Stimulated activated naive B cell treated with anti-CD40 and anti-IgM and Interleukin-4, amounts not matched to agents 10 μg/mL and 1 μg/mL and 100 μg/mL, for 72 hours (primary cell): ENCODE data around the gene SH3GL3.

Experiments
- ATAC-seq, 2 donors: fragments of 150-1000 bp; cut with Tn5 transposase; replicated peaks; 2 replicates each; pipeline ENCODE4 v1.10.0; 2021; ENCODE audit warnings: moderate library complexity in 1 of 2
- DNase-seq: peaks from one replicate; pipeline ENCODE4 v3.0.0; 2021
- H3K27ac Mint-ChIP-seq: one replicate; pipeline ENCODE4 v1.8.0; 2022; ENCODE audit warnings: mild to moderate bottlenecking, mixed read lengths
- H3K27me3 Mint-ChIP-seq, 2 donors: one replicate each; pipeline ENCODE4 v1.8.0; 2022; ENCODE audit warnings: mixed read lengths in 2 of 2
- H3K36me3 Mint-ChIP-seq, 2 donors: one replicate each; pipeline ENCODE4 v1.8.0; 2022; ENCODE audit warnings: mixed read lengths in 2 of 2, mild to moderate bottlenecking in 1 of 2
- H3K4me1 Mint-ChIP-seq, 2 donors: one replicate each; pipeline ENCODE4 v1.8.0; 2022; ENCODE audit warnings: mixed read lengths in 2 of 2, mild to moderate bottlenecking in 1 of 2
- H3K4me3 Mint-ChIP-seq, 2 donors: one replicate each; pipeline ENCODE4 v1.8.0; 2022; ENCODE audit warnings: mild to moderate bottlenecking in 2 of 2, mixed read lengths in 2 of 2, moderate library complexity in 1 of 2
- H3K9me3 Mint-ChIP-seq, 2 donors: one replicate each; pipeline ENCODE4 v1.8.0; 2022; ENCODE audit warnings: mixed read lengths in 2 of 2, mild to moderate bottlenecking in 1 of 2

SH3GL3 gene

DNA sequence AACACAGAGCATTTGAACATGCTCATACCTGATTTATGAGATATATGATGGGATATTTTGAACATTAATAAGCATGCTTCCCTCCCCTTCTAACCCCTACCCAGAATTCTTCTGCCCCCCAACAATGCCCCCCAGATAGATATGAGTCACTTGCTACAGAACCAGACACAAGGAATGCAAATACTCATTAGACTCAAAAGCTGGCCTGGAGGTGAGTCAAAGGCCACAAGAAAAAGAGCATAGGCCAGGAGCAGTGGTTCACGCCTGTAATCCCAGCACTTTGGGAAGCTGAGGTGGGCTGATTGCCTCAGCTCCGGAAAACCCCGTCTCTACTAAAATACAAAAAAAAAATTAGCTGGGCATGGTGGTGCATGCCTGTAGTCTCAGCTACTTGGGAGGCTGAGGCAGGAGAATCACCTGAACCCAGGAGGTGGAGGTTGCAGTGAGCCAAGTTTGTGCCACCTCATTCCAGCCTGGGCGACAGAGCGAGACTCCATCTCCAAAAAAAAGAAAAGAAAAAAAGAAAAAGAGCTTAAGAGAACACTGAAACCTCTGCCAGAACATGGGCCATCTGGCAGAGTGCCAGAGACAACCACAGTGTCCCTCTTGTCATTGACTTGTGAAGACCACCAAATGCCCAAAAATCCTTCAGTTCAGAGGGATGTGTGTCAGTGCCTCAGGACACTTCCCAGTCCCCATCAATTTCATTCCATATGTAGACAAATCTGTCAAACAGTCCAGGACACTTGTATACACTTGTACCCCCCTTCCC is 3.9 kb upstream of the SH3GL3 start:
- no peak for DNase-seq
- no peak for ATAC-seq
- Mint-ChIP-seq H3K4me3 (no peak overlapping the region), H3K27me3 (peaks cover 39 to 41% of the 10 kb centered on the region in 2 donors), H3K27ac (no peak overlapping the region), H3K4me1 (peaks cover 7 to 18% of the 10 kb centered on the region in 2 donors), H3K36me3 (peaks cover 0 to 3% of the 10 kb centered on the region in 2 donors), H3K9me3 (peaks cover 0 to 1% of the 10 kb centered on the region in 2 donors)

- H3K27ac Mint-ChIP-seq, result no peak overlapping the region
- peaks cover 0 to 3% of the 10 kb centered on the region in 2 donors for H3K36me3 Mint-ChIP-seq
- DNase-seq (no peak), ATAC-seq (no peak)
- H3K4me1 Mint-ChIP-seq, result peaks cover 7 to 12% of the 10 kb centered on the region in 2 donors
- peaks cover 41 to 47% of the 10 kb centered on the region in 2 donors for H3K27me3 Mint-ChIP-seq
- H3K4me3 Mint-ChIP-seq, result no peak overlapping the region
- peaks cover 0 to 1% of the 10 kb centered on the region in 2 donors for H3K9me3 Mint-ChIP-seq
These were observed 2.2 kb upstream of the SH3GL3 start for GRCh38 chr15:83444936-83445335.

GRCh38 chr15:83445643-83446042 is 1.5 kb upstream of the SH3GL3 start:
- no peak overlapping the region for H3K27ac Mint-ChIP-seq
- H3K4me3 Mint-ChIP-seq, result no peak overlapping the region
- peaks cover 0 to 3% of the 10 kb centered on the region in 2 donors for H3K36me3 Mint-ChIP-seq
- no peak for ATAC-seq
- DNase-seq, result no peak
- peaks cover 0 to 1% of the 10 kb centered on the region in 2 donors for H3K9me3 Mint-ChIP-seq
- peaks cover 38 to 47% of the 10 kb centered on the region in 2 donors for H3K27me3 Mint-ChIP-seq
- peaks cover 7 to 12% of the 10 kb centered on the region in 2 donors for H3K4me1 Mint-ChIP-seq

DNA sequence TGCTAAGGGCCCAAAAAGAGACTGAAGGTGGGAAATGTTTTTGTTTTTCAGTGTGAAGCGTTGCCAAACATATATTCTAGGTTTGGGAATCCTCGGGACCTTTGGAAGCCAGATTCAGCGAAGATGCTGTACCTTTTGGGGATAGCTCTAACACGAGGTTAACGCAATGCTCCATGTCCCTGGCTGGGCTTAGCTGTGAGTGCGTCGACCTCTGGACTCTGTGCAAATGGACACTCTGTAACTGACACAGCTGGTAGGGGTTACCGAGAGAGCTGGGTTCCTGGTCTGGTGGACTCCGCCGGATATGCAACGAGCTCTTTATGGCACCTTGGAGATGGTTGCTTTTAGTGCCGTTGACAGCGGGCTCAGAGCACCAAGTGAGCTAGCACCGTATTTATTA is 724 bp upstream of the SH3GL3 start:
- Mint-ChIP-seq H3K36me3 (peaks cover 0 to 3% of the 10 kb centered on the region in 2 donors), H3K27me3 (peaks cover 38 to 47% of the 10 kb centered on the region in 2 donors), H3K4me3 (no peak overlapping the region), H3K9me3 (peaks cover 0 to 1% of the 10 kb centered on the region in 2 donors), H3K4me1 (peaks cover 7 to 12% of the 10 kb centered on the region in 2 donors), H3K27ac (no peak overlapping the region)
- no peak for ATAC-seq
- no peak for DNase-seq

DNA sequence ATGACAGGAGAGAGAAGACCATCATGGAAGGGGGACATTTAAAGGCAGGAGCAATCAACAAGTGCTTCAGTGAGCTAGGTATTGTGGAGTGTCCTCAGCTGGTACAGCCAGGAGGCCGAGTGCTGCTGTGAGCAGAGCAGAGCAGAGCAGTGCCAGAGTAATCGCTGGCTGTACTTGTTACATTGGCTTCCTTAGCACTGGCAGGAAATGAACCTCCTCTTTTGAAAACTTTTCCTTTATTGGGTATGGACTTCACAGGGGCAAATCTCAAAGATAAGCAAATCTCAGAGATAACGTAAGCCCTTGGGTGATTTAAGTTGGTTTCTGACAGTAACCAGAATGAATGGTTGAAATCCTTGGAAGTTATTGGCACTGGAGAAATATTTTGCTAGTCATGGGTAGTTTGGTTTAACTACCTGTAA is 2.1 kb downstream of the SH3GL3 start:
- Mint-ChIP-seq H3K9me3 (peaks cover 0 to 1% of the 10 kb centered on the region in 2 donors), H3K27ac (no peak overlapping the region), H3K27me3 (peaks cover 34 to 47% of the 10 kb centered on the region in 2 donors), H3K4me3 (no peak overlapping the region), H3K4me1 (peaks cover 7 to 12% of the 10 kb centered on the region in 2 donors), H3K36me3 (peaks cover 0 to 3% of the 10 kb centered on the region in 2 donors)
- ATAC-seq (no peak), DNase-seq (no peak)

DNA sequence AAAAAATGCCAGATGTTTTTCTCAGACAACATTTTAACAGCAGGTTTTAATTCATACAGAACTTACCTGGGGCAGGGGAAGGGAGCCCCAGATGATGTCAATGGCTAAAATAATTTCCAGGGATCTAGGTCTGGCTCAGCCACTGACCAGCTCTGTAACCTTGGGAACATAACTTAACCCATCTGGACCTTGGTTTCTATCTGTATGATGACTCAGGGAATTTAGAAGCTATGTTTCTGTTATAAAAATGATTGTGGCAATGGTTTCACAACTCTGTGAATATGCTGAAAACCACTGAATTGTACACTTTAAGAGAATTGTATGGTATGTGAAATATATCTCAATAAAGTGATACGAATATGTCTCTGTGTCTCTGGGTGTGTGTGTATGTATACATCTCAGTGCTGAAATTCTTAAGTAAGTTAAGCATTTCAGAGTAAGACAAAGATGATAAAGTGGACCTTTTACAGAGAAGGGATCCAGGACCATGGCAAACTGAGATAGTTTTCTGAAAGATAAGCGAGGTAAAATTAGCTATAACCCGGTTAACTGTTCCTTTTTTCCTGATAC is 2.9 kb downstream of the SH3GL3 start:
- Mint-ChIP-seq H3K27ac (no peak overlapping the region), H3K27me3 (peaks cover 33 to 45% of the 10 kb centered on the region in 2 donors)

GRCh38 chr15:83457149-83457548 is 10.0 kb downstream of the SH3GL3 start:
- H3K4me1 Mint-ChIP-seq, result no peaks in the 10 kb centered on the region
- no peak overlapping the region for H3K27ac Mint-ChIP-seq
- no peak overlapping the region for H3K4me3 Mint-ChIP-seq
- no peaks in the 10 kb centered on the region for H3K36me3 Mint-ChIP-seq
- DNase-seq (no peak), ATAC-seq (no peak)
- no peaks in the 10 kb centered on the region for H3K9me3 Mint-ChIP-seq
- peaks cover 0 to 17% of the 10 kb centered on the region in 2 donors for H3K27me3 Mint-ChIP-seq

More for the DNA sequence above, 2.9 kb downstream of the SH3GL3 start:
- Mint-ChIP-seq H3K4me3 (no peak overlapping the region), H3K36me3 (peaks cover 0 to 3% of the 10 kb centered on the region in 2 donors), H3K4me1 (peaks cover 7 to 12% of the 10 kb centered on the region in 2 donors), H3K9me3 (peaks cover 0 to 1% of the 10 kb centered on the region in 2 donors)
- DNase-seq, result no peak
- ATAC-seq, result no peak

DNA sequence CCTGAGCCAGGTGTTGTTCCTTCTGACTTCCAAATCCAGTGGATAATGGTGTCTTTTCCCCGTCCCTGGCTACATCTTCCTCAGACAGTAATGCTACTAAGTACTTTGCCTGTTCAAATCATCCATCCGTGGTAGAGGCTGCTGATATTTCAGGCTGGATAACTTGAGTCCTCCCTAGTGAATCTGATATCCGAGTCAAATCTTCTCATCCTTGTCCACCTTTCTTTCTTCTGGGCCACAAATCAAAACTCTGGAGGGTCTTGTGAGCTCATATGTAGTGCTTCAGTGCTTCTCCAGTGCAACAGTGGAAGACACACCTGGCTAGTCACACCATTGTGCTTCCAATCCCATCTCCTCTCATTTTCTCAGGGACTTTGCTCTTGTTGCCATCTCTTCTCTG is 11.2 kb downstream of the SH3GL3 start:
- H3K27ac Mint-ChIP-seq, result no peak overlapping the region
- H3K4me3 Mint-ChIP-seq, result no peak overlapping the region
- H3K36me3 Mint-ChIP-seq, result no peaks in the 10 kb centered on the region
- no peaks in the 10 kb centered on the region for H3K4me1 Mint-ChIP-seq
- ATAC-seq (no peak), DNase-seq (no peak)
- peaks cover 0 to 17% of the 10 kb centered on the region in 2 donors for H3K27me3 Mint-ChIP-seq
- no peaks in the 10 kb centered on the region for H3K9me3 Mint-ChIP-seq

DNA sequence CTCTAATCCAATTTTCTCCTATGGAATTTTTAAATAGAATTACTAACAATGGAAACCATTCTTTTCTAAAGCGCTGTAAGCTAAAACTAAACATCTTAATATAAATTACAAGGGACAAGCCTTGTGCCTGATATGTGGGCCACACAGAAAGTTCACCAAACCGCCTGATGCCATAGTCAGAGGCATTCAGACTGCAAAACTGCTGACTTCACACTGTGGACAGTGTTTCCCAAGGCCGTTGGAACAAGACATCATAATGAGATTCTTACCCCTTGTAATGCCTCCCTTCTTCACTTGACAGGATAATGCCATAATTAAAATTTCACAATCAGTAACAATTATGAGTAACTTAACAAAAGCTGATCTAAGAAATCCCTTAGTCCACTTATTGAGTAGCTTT is 14.9 kb downstream of the SH3GL3 start:
- DNase-seq (no peak), ATAC-seq (no peak)
- Mint-ChIP-seq H3K27me3 (peaks cover 4 to 22% of the 10 kb centered on the region in 2 donors), H3K27ac (no peak overlapping the region), H3K36me3 (no peaks in the 10 kb centered on the region), H3K4me1 (no peaks in the 10 kb centered on the region), H3K4me3 (no peak overlapping the region), H3K9me3 (peaks cover 0 to 3% of the 10 kb centered on the region in 2 donors)

DNA sequence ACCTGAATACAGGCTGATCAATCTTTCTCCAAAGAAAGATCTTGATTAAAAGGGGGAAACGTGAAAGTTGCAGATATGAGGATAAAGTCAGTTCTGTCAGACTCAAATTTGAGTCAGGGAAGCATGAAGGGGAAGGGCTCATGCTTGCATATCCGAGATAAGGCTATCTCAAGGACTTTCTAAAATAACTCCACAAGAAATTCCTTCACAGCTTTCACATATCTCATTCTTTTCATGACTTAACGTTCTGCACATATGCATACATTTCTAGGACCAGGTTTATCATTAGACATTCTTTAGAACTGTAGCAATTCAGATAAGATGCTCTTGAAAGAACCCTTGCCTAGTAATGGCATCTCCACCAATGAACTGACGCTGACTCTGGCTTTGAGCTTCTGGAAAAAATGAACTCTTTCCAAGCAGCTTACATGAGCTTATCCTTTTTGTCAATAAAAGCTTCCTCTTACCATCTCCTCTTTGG is 15.9 kb downstream of the SH3GL3 start:
- no peak overlapping the region for H3K4me3 Mint-ChIP-seq
- peaks cover 4 to 22% of the 10 kb centered on the region in 2 donors for H3K27me3 Mint-ChIP-seq
- no peaks in the 10 kb centered on the region for H3K36me3 Mint-ChIP-seq
- H3K9me3 Mint-ChIP-seq, result peaks cover 0 to 3% of the 10 kb centered on the region in 2 donors
- no peak for ATAC-seq
- no peak overlapping the region for H3K27ac Mint-ChIP-seq
- H3K4me1 Mint-ChIP-seq, result no peaks in the 10 kb centered on the region
- DNase-seq, result no peak

- H3K4me3 Mint-ChIP-seq, result no peak overlapping the region
- no peaks in the 10 kb centered on the region for H3K36me3 Mint-ChIP-seq
- DNase-seq (no peak), ATAC-seq (no peak)
- H3K27me3 Mint-ChIP-seq, result peaks cover 6 to 17% of the 10 kb centered on the region in 2 donors
- peaks cover 0 to 7% of the 10 kb centered on the region in 2 donors for H3K9me3 Mint-ChIP-seq
- no peak overlapping the region for H3K27ac Mint-ChIP-seq
- no peaks in the 10 kb centered on the region for H3K4me1 Mint-ChIP-seq
These were observed 23.7 kb downstream of the SH3GL3 start for GRCh38 chr15:83470887-83471286.

- H3K4me1 Mint-ChIP-seq, result no peaks in the 10 kb centered on the region
- no peak overlapping the region for H3K4me3 Mint-ChIP-seq
- no peak for ATAC-seq
- H3K27ac Mint-ChIP-seq, result no peak overlapping the region
- peaks cover 6 to 17% of the 10 kb centered on the region in 2 donors for H3K27me3 Mint-ChIP-seq
- H3K9me3 Mint-ChIP-seq, result peaks cover 0 to 7% of the 10 kb centered on the region in 2 donors
- no peaks in the 10 kb centered on the region for H3K36me3 Mint-ChIP-seq
- DNase-seq, result no peak
These were observed 24.2 kb downstream of the SH3GL3 start for GRCh38 chr15:83471307-83471866.

- Mint-ChIP-seq H3K27me3 (peaks cover 6 to 17% of the 10 kb centered on the region in 2 donors), H3K9me3 (peaks cover 0 to 7% of the 10 kb centered on the region in 2 donors), H3K27ac (no peak overlapping the region), H3K4me1 (no peaks in the 10 kb centered on the region), H3K4me3 (no peak overlapping the region), H3K36me3 (no peaks in the 10 kb centered on the region)
- ATAC-seq, result no peak
- no peak for DNase-seq
These were observed 25.0 kb downstream of the SH3GL3 start for GRCh38 chr15:83472151-83472550.

- no peak for DNase-seq
- Mint-ChIP-seq H3K36me3 (no peaks in the 10 kb centered on the region), H3K27ac (no peak overlapping the region), H3K4me3 (no peak overlapping the region), H3K4me1 (no peaks in the 10 kb centered on the region), H3K9me3 (peaks cover 0 to 7% of the 10 kb centered on the region in 2 donors), H3K27me3 (peaks cover 7 to 17% of the 10 kb centered on the region in 2 donors)
- no peak for ATAC-seq
These were observed 25.7 kb downstream of the SH3GL3 start for GRCh38 chr15:83472797-83473196.
